ENCODE measurements around the gene HOMEZ. TPM values are rescaled to one million over a fixed set of nuclear protein-coding genes. Genes with fewer than 3 reads are reported as not detected.

Gene HOMEZ
- total and polyA plus RNA-seq, 2 of the 8 experiments (the other 6 are each of a cell fraction or from before 2014, with no cell fraction given), result 9.1 to 15.9 TPM

- Histone ChIP-seq H3K4me3 (ENCODE audit: extremely low read depth in 1 of 4, insufficient read depth in 2 of 4, low read depth in 3 of 4, low read length in 4 of 4) (no peak overlapping the region), H3K4me2 (ENCODE audit: insufficient read depth in 1 of 2, low read depth in 2 of 2, low read length in 2 of 2) (no peak overlapping the region), H3K36me3 (ENCODE audit: control insufficient read depth in 2 of 4, insufficient read depth in 4 of 4, low read length in 3 of 4) (no peaks in the 10 kb centered on the region), H3K14ac (ENCODE audit: insufficient read length) (no peak overlapping the region), H2BK15ac (ENCODE audit: low read length) (no peak overlapping the region), H4K5ac (ENCODE audit: insufficient read length, low read depth, low read length) (no peak overlapping the region), H3K18ac (ENCODE audit: extremely low read depth, low read length) (no peak overlapping the region), H4K91ac (replicated peaks; ENCODE audit: insufficient read length, low read length) (no peak overlapping the region), H3K27ac (ENCODE audit: low read depth, low read length) (no peak overlapping the region), H2BK5ac (ENCODE audit: low read depth, low read length) (no peak overlapping the region), H2AK5ac (ENCODE audit: low read depth, low read length) (no peak overlapping the region), H4K8ac (ENCODE audit: extremely low read depth, insufficient read depth, low read length) (no peak overlapping the region), H3K79me2 (ENCODE audit: control insufficient read depth in 1 of 2, insufficient read depth in 2 of 2, low read length in 2 of 2) (no peaks in the 10 kb centered on the region), H4K20me1 (replicated peaks in 1 of 2; ENCODE audit: control insufficient read depth in 1 of 2, insufficient read depth in 2 of 2, low read length in 2 of 2) (peaks cover 2 to 5% of the 10 kb centered on the region in 2 experiments), H3K4ac (replicated peaks; ENCODE audit: insufficient read length, low read depth, low read length) (no peak overlapping the region), H2AFZ (ENCODE audit: low read length) (no peak overlapping the region), H3K9ac (replicated peaks in 1 of 4; ENCODE audit: extremely low read depth in 1 of 4, low read depth in 3 of 4, low read length in 3 of 4) (no peak overlapping the region), H3K4me1 (replicated peaks in 1 of 4; ENCODE audit: control insufficient read depth in 3 of 4, insufficient read depth in 4 of 4, low read length in 3 of 4) (peaks cover 2 to 7% (median 5%) of the 10 kb centered on the region in 4 experiments; a peak in 4 of 7 replicates), H2BK20ac (ENCODE audit: low read length) (no peak overlapping the region), H3K23me2 (ENCODE audit: low read depth, low read length) (no peaks in the 10 kb centered on the region; the same call in 1 of the 2 replicates), H3K9me3 (ENCODE audit: insufficient read depth in 2 of 2, low read depth in 1 of 2, low read length in 1 of 2) (no peaks in the 10 kb centered on the region), H2BK12ac (ENCODE audit: low read depth, low read length) (no peak overlapping the region), H3K56ac (replicated peaks; ENCODE audit: insufficient read length, low read depth, low read length) (no peak overlapping the region), H2BK120ac (replicated peaks; ENCODE audit: low read depth, low read length) (no peak overlapping the region), H3K27me3 (replicated peaks in 1 of 4; ENCODE audit: control insufficient read depth in 3 of 4, extremely low read depth in 1 of 4, insufficient read depth in 3 of 4, low read length in 3 of 4) (peaks cover 0 to 13% (median 6%) of the 10 kb centered on the region in 4 experiments; a peak in 4 of 7 replicates), H3K79me1 (ENCODE audit: low read depth, low read length) (no peaks in the 10 kb centered on the region), H3K23ac (ENCODE audit: insufficient read length) (no peak overlapping the region)
- POLR2A ChIA-PET (ENCODE audit: partially characterized antibody), result interaction anchor here (1.1 to 2.2 kb wide), 4 partner anchors 10 to 50 kb away, joined by 3 to 11 read pairs (median 4); partner anchors contain the start of gene PPP1R3E
- FAIRE-seq, result no peak
- CTCF ChIA-PET (ENCODE audit: partially characterized antibody), result interaction anchor here (0.5 to 4.9 kb wide), 10 partner anchors 11 to 767 kb away, joined by 3 to 42 read pairs (median 4); no protein-coding TSS in a partner anchor
- WGBS, 2 experiments (ENCODE audit: extremely low coverage in 1 of 2, insufficient coverage in 1 of 2, insufficient read length in 1 of 2, insufficient replicate concordance in 2 of 2, low coverage in 1 of 2, low lambda C conversion rate in 2 of 2, missing lambda C conversion rate in 1 of 2), result 91% methylated on average over 3 of the region's 3 CpGs; no CpG with 5 or more reads in 1 of the 2 experiments
- DNase-seq (ENCODE audit: low read depth in 1 of 2, low spot score in 2 of 2), result no peak
- TF ChIP-seq CHD1 (IDR thresholded peaks at IDR 0.05; ENCODE audit: low read depth, low read length), result no peak
- TF ChIP-seq SP2 (IDR thresholded peaks at IDR 0.05; ENCODE audit: low read length), result no peak
- TF ChIP-seq RAD21 (IDR thresholded peaks at IDR 0.05 in 1 of 2, conservative IDR thresholded peaks at IDR 0.05 in 1 of 2; ENCODE audit: low read depth in 2 of 2, low read length in 2 of 2), result no peak
- no peak for TF ChIP-seq RXRA (IDR thresholded peaks at IDR 0.05; ENCODE audit: insufficient read depth, low read depth, low read length)
- no peak for TF ChIP-seq CTBP2 (IDR thresholded peaks at IDR 0.05; ENCODE audit: borderline replicate concordance, insufficient read depth, insufficient read length, low read length)
- no peak for TF ChIP-seq GABPA (IDR thresholded peaks at IDR 0.05; ENCODE audit: borderline replicate concordance, insufficient read depth, low read length)
- no peak for TF ChIP-seq CBX8 (IDR thresholded peaks at IDR 0.05; ENCODE audit: borderline replicate concordance, low read depth, low read length)
- no peak for TF ChIP-seq CREB1 (IDR thresholded peaks at IDR 0.05)
- no peak for TF ChIP-seq KDM1A (IDR thresholded peaks at IDR 0.05; ENCODE audit: borderline replicate concordance, low read length)
- no peak for TF ChIP-seq TEAD4 (IDR thresholded peaks at IDR 0.05; ENCODE audit: low read depth, low read length)
- TF ChIP-seq BRCA1 (IDR thresholded peaks at IDR 0.05; ENCODE audit: low read depth, low read length), result no peak
- no peak for TF ChIP-seq SP4 (IDR thresholded peaks at IDR 0.05; ENCODE audit: low read length)
- TF ChIP-seq POLR2A (IDR thresholded peaks at IDR 0.05; ENCODE audit: control extremely low read depth in 1 of 2, low read depth in 2 of 2, low read length in 2 of 2), result no peak
- TF ChIP-seq, protein P1, sequence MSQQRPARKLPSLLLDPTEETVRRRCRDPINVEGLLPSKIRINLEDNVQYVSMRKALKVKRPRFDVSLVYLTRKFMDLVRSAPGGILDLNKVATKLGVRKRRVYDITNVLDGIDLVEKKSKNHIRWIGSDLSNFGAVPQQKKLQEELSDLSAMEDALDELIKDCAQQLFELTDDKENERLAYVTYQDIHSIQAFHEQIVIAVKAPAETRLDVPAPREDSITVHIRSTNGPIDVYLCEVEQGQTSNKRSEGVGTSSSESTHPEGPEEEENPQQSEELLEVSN (IDR thresholded peaks at IDR 0.05), result no peak
Observed at GRCh38 chr14:23277189-23277588, 8.7 kb downstream of the HOMEZ start.

All from H1 (cell line).